ENCODE data around the gene ANAPC13.
A peak's percentile ranks its signal among the peaks of the same experiment; 100 is the strongest.

The ANAPC13 gene

DNA sequence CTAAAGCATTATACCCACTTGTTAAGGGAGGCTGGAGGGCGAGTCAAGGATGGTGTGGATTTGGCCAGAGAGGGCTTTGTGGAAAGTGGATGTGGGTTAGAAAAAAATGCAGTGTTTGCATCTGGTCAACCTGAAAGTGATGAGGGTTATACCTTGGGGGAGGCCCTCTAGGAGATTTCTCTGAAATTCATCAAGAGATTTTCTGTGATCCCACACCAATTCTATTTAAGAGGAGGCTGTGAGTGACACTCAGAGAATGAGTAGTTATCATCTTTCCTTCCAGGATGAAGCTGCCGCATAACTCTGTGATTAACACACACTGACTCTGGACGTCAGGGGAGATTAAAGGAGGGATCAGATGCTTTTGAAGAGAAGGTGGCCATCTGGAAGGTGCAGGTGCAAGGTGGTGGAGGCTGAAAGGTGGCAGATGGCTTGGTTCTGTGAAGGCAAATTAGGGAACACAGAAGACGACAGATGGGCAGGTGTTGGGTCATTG is 54.8 kb downstream of the ANAPC13 start:
- no peak overlapping the region for H3K27ac ChIP-seq (ENCODE audit: low read depth, low read length)
- no peak overlapping the region for H2BK5ac ChIP-seq (ENCODE audit: low read depth, low read length, poor library complexity)
- H3K4me2 ChIP-seq (ENCODE audit: low read length) = no peak overlapping the region
- H2AK5ac ChIP-seq (ENCODE audit: low read length) = no peak overlapping the region
- WGBS (ENCODE audit: extremely low coverage, insufficient coverage, insufficient read length) = no CpG with 5 or more reads among the region's 4 CpGs
- H3K27me3 ChIP-seq (ENCODE audit: insufficient read depth, low read length) = no peaks in the 10 kb centered on the region
- H2AFZ ChIP-seq (ENCODE audit: insufficient read depth, low read length, poor library complexity) = no peak overlapping the region
- DNase-seq = peak; percentile 80 to 92
- no peak overlapping the region for H3K4me3 ChIP-seq (ENCODE audit: low read depth, low read length)
- H4K12ac ChIP-seq (ENCODE audit: low read depth, low read length) = no peak overlapping the region
- H3K18ac ChIP-seq (ENCODE audit: low read length) = no peak overlapping the region
- no peak overlapping the region for H3K9ac ChIP-seq (ENCODE audit: low read length)
- peaks cover 14 to 15% of the 10 kb centered on the region in 2 experiments for H3K4me1 ChIP-seq (ENCODE audit: control insufficient read depth in 1 of 2, insufficient read depth in 2 of 2, low read length in 2 of 2)
- peaks cover 8% of the 10 kb centered on the region for H3K79me1 ChIP-seq (ENCODE audit: low read length)
- H4K91ac ChIP-seq (ENCODE audit: low read depth, low read length) = no peak overlapping the region
- H3K9me3 ChIP-seq (ENCODE audit: insufficient read depth, low read depth, low read length) = peaks cover 1% of the 10 kb centered on the region
- no peak overlapping the region for H2BK120ac ChIP-seq (ENCODE audit: insufficient read depth, low read length, poor library complexity)
- no peaks in the 10 kb centered on the region for H3K79me2 ChIP-seq (ENCODE audit: control insufficient read depth, insufficient read depth, low read length, poor library complexity)
- no peaks in the 10 kb centered on the region for H3K36me3 ChIP-seq (ENCODE audit: control insufficient read depth in 1 of 2, insufficient read depth in 2 of 2, low read length in 2 of 2)
- H2BK12ac ChIP-seq (ENCODE audit: low read length) = no peak overlapping the region
- no peak overlapping the region for H4K8ac ChIP-seq (ENCODE audit: low read depth, low read length)
- H3K14ac ChIP-seq (ENCODE audit: low read length) = no peak overlapping the region
- no peak overlapping the region for H3K4ac ChIP-seq (ENCODE audit: low read depth, low read length)
- no peak overlapping the region for H3K23ac ChIP-seq (ENCODE audit: low read length)

DNA sequence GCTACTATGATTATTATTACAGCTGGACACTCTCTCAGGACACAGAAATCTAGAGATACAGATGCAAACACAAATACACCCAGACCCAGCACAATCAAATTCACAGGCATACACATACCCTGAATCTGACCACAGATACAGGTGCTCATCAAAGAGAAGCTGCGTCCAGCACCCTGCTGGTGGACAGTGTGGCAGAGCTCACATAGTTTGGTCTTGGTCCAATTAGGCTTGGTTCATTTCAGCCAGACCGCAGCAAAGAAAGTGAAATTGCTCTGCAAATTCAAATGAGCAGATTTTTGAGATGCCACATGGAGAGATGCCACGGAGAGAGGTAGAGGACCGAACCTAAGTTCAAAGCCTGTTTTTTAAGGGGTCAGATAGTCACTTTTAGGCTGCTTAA is 55.6 kb downstream of the ANAPC13 start:
- Histone ChIP-seq H3K4me2 (ENCODE audit: low read length) (no peak overlapping the region), H3K27ac (ENCODE audit: low read depth, low read length) (no peak overlapping the region), H2BK5ac (ENCODE audit: low read depth, low read length, poor library complexity) (no peak overlapping the region), H3K27me3 (ENCODE audit: insufficient read depth, low read length) (no peaks in the 10 kb centered on the region), H3K9ac (ENCODE audit: low read length) (no peak overlapping the region), H3K9me3 (ENCODE audit: insufficient read depth, low read depth, low read length) (no peaks in the 10 kb centered on the region), H2BK12ac (ENCODE audit: low read length) (no peak overlapping the region), H3K23ac (ENCODE audit: low read length) (no peak overlapping the region), H3K14ac (ENCODE audit: low read length) (no peak overlapping the region), H4K8ac (ENCODE audit: low read depth, low read length) (no peak overlapping the region), H3K4me3 (ENCODE audit: low read depth, low read length) (no peak overlapping the region), H2BK120ac (ENCODE audit: insufficient read depth, low read length, poor library complexity) (no peak overlapping the region), H3K36me3 (ENCODE audit: control insufficient read depth in 1 of 2, insufficient read depth in 2 of 2, low read length in 2 of 2) (no peaks in the 10 kb centered on the region), H3K18ac (ENCODE audit: low read length) (no peak overlapping the region), H3K79me1 (ENCODE audit: low read length) (peaks cover 8% of the 10 kb centered on the region), H2AK5ac (ENCODE audit: low read length) (no peak overlapping the region), H2AFZ (ENCODE audit: insufficient read depth, low read length, poor library complexity) (no peak overlapping the region), H3K4ac (ENCODE audit: low read depth, low read length) (no peak overlapping the region), H4K91ac (ENCODE audit: low read depth, low read length) (no peak overlapping the region), H3K4me1 (ENCODE audit: control insufficient read depth in 1 of 2, insufficient read depth in 2 of 2, low read length in 2 of 2) (peaks cover 14 to 15% of the 10 kb centered on the region in 2 experiments), H3K79me2 (ENCODE audit: control insufficient read depth, insufficient read depth, low read length, poor library complexity) (no peaks in the 10 kb centered on the region), H4K12ac (ENCODE audit: low read depth, low read length) (no peak overlapping the region)
- no CpG with 5 or more reads among the region's 4 CpGs for WGBS (ENCODE audit: extremely low coverage, insufficient coverage, insufficient read length)
- DNase-seq = no peak

DNA sequence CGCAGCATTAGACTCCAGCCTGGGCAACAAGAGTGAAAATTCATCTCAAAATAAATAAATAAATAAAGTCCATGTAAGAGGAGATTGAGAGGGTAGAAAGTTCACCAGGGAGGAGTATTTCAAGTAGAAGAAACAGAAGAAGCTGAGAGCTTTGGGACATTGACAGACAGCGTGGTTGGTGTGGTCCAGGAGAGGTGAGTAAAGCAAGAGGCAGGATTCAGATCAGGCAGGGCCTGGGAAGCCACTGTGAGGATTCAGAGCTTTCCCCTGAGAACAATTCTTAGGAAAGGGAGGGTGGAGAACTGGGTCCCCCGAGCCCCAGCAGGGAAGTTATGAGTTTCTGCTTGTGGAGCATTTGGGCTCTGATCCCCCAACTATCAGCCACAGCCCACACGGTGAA is 57.4 kb downstream of the ANAPC13 start:
- no peak overlapping the region for H4K12ac ChIP-seq (ENCODE audit: low read depth, low read length)
- no peaks in the 10 kb centered on the region for H3K79me2 ChIP-seq (ENCODE audit: control insufficient read depth, insufficient read depth, low read length, poor library complexity)
- no peak overlapping the region for H2BK5ac ChIP-seq (ENCODE audit: low read depth, low read length, poor library complexity)
- no peak overlapping the region for H3K4me2 ChIP-seq (ENCODE audit: low read length)
- H3K4me1 ChIP-seq (ENCODE audit: control insufficient read depth in 1 of 2, insufficient read depth in 2 of 2, low read length in 2 of 2) = peaks cover 14 to 15% of the 10 kb centered on the region in 2 experiments
- H4K8ac ChIP-seq (ENCODE audit: low read depth, low read length) = no peak overlapping the region
- H3K18ac ChIP-seq (ENCODE audit: low read length) = no peak overlapping the region
- H4K91ac ChIP-seq (ENCODE audit: low read depth, low read length) = peak overlapping the region; percentile 4
- no peak overlapping the region for H2AFZ ChIP-seq (ENCODE audit: insufficient read depth, low read length, poor library complexity)
- DNase-seq = no peak
- H3K36me3 ChIP-seq (ENCODE audit: control insufficient read depth in 1 of 2, insufficient read depth in 2 of 2, low read length in 2 of 2) = no peaks in the 10 kb centered on the region
- peaks cover 8% of the 10 kb centered on the region for H3K79me1 ChIP-seq (ENCODE audit: low read length)
- no peak overlapping the region for H3K23ac ChIP-seq (ENCODE audit: low read length)
- H3K9me3 ChIP-seq (ENCODE audit: insufficient read depth, low read depth, low read length) = no peaks in the 10 kb centered on the region
- no peak overlapping the region for H3K27ac ChIP-seq (ENCODE audit: low read depth, low read length)
- H3K4me3 ChIP-seq (ENCODE audit: low read depth, low read length) = no peak overlapping the region
- WGBS (ENCODE audit: extremely low coverage, insufficient coverage, insufficient read length) = no CpG with 5 or more reads among the region's 4 CpGs
- no peaks in the 10 kb centered on the region for H3K27me3 ChIP-seq (ENCODE audit: insufficient read depth, low read length)
- no peak overlapping the region for H2AK5ac ChIP-seq (ENCODE audit: low read length)
- H3K4ac ChIP-seq (ENCODE audit: low read depth, low read length) = no peak overlapping the region
- H2BK120ac ChIP-seq (ENCODE audit: insufficient read depth, low read length, poor library complexity) = peak overlapping the region; percentile 49
- peak overlapping the region; percentile 3 for H3K14ac ChIP-seq (ENCODE audit: low read length)
- no peak overlapping the region for H3K9ac ChIP-seq (ENCODE audit: low read length)
- peak overlapping the region; percentile 23 for H2BK12ac ChIP-seq (ENCODE audit: low read length)

Data from trophoblast cell (in vitro differentiated cells and primary cell).